DND-41 (cell line): ENCODE results near the gene ALG12.
A peak's percentile ranks its signal among the peaks of the same experiment; 100 is the strongest.

ENCODE experiments used
- ATAC-seq: fragments of 200-7000 bp; cut with Tn5 transposase; 3 replicates; pipeline ENCODE4 v1.9.1; 2021; ENCODE audit warnings: low read depth; ENCODE audit not compliant: insufficient read depth
- DNase-seq: peaks from one replicate; pipeline ENCODE4 v3.0.0-alpha.2; 2020
- H2AFZ ChIP-seq: 2 replicates; pipeline ENCODE4 v1.6.0; 2012; ENCODE audit warnings: low read depth, low read length
- H3K27ac ChIP-seq: 2 replicates; pipeline ENCODE4 v1.5.1; 2012; ENCODE audit warnings: low read length, inconsistent platforms
- H3K27me3 ChIP-seq: fragments of 200-600 bp; sonication (generic); 2 replicates; pipeline ENCODE4 v1.6.0; 2012; ENCODE audit warnings: low read length, mild to moderate bottlenecking, inconsistent platforms; ENCODE audit not compliant: insufficient read depth, poor library complexity
- H3K36me3 ChIP-seq: 2 replicates; pipeline ENCODE4 v1.5.1; 2012; ENCODE audit warnings: low read length, inconsistent platforms; ENCODE audit not compliant: insufficient read depth
- H3K4me1 ChIP-seq: 2 replicates; pipeline ENCODE4 v1.5.1; 2012; ENCODE audit warnings: mild to moderate bottlenecking, low read length; ENCODE audit not compliant: insufficient read depth
- H3K4me2 ChIP-seq: 2 replicates; pipeline ENCODE4 v1.6.0; 2012; ENCODE audit warnings: mild to moderate bottlenecking, moderate library complexity, low read length, inconsistent platforms; ENCODE audit not compliant: insufficient read depth
- H3K4me3 ChIP-seq, 2 experiments: fragments of 200-600 bp in 1 of 2; shearing (Covaris generic) in 1 of 2; 2 replicates each; pipeline ENCODE4 v1.5.1; 2012 to 2016; ENCODE audit warnings: inconsistent platforms in 2 of 2, low read length in 2 of 2, mild to moderate bottlenecking in 2 of 2, low read depth in 1 of 2, moderate library complexity in 1 of 2
- H3K79me2 ChIP-seq: 2 replicates; pipeline ENCODE4 v1.6.0; 2012; ENCODE audit warnings: low read length, inconsistent platforms; ENCODE audit not compliant: insufficient read depth
- H3K9ac ChIP-seq: 2 replicates; pipeline ENCODE4 v1.6.0; 2012; ENCODE audit warnings: low read depth, mild to moderate bottlenecking, inconsistent platforms, low read length, moderate library complexity
- H3K9me3 ChIP-seq: 2 replicates; pipeline ENCODE4 v1.5.1; 2012; ENCODE audit warnings: low read length, moderate library complexity, mild to moderate bottlenecking, inconsistent platforms; ENCODE audit not compliant: insufficient read depth, severe bottlenecking
- H4K20me1 ChIP-seq: 2 replicates; pipeline ENCODE4 v1.6.0; 2012; ENCODE audit warnings: low read length; ENCODE audit not compliant: insufficient read depth
- CTCF ChIP-seq: IDR thresholded peaks from 2 replicates; pipeline ENCODE4 v1.5.1; 2012; ENCODE audit warnings: borderline replicate concordance, low read length, moderate library complexity, mild to moderate bottlenecking; ENCODE audit not compliant: poor library complexity, severe bottlenecking; ENCODE audit errors: extremely low read depth
- EZH2 ChIP-seq: IDR thresholded peaks from 3 replicates; pipeline ENCODE4 v1.6.1; 2012; ENCODE audit warnings: borderline replicate concordance, low read depth, mild to moderate bottlenecking, moderate library complexity, low read length, inconsistent platforms; ENCODE audit not compliant: severe bottlenecking

ALG12 gene

GRCh38 chr22:49920859-49921258 is 2.6 kb upstream of the ALG12 start:
- peaks cover 13% of the 10 kb centered on the region for H3K36me3 ChIP-seq
- H3K27me3 ChIP-seq: no peaks in the 10 kb centered on the region
- DNase-seq (no peak), ATAC-seq (no peak)
- no peak for TF ChIP-seq CTCF
- no peak for TF ChIP-seq EZH2
- no peaks in the 10 kb centered on the region; the same call in 1 of the 2 replicates for H4K20me1 ChIP-seq
- H3K27ac ChIP-seq: no peak overlapping the region
- no peak overlapping the region for H3K4me3 ChIP-seq
- H3K79me2 ChIP-seq: peaks cover 21% of the 10 kb centered on the region
- H3K4me1 ChIP-seq: peaks cover 35% of the 10 kb centered on the region
- no peaks in the 10 kb centered on the region for H3K9me3 ChIP-seq
- no peak overlapping the region for H3K9ac ChIP-seq
- H2AFZ ChIP-seq: no peak overlapping the region
- H3K4me2 ChIP-seq: no peak overlapping the region

- Histone ChIP-seq H3K4me2 (peak overlapping the region; percentile 97), H3K4me1 (peaks cover 24% of the 10 kb centered on the region), H3K36me3 (peaks cover 14% of the 10 kb centered on the region), H3K27ac (peak overlapping the region; percentile 48), H3K27me3 (no peaks in the 10 kb centered on the region), H2AFZ (peak overlapping the region; percentile 72), H3K79me2 (peaks cover 29% of the 10 kb centered on the region), H4K20me1 (peaks cover 2% of the 10 kb centered on the region), H3K9ac (peak overlapping the region; percentile 84), H3K4me3 (peak overlapping the region; percentile 28 to 80; a peak in 3 of 4 replicates), H3K9me3 (no peaks in the 10 kb centered on the region)
- TF ChIP-seq CTCF (no peak), EZH2 (no peak)
- DNase-seq (no peak), ATAC-seq (no peak)
Observed at GRCh38 chr22:49918911-49919881, 958 bp upstream of the ALG12 start.

GRCh38 chr22:49916831-49917230 is 1.4 kb downstream of the ALG12 start:
- no peak overlapping the region; the same call in 1 of the 2 replicates for H3K27ac ChIP-seq
- peaks cover 24% of the 10 kb centered on the region for H3K4me1 ChIP-seq
- peaks cover 37% of the 10 kb centered on the region for H3K36me3 ChIP-seq
- H4K20me1 ChIP-seq: peaks cover 9% of the 10 kb centered on the region
- H3K27me3 ChIP-seq: no peaks in the 10 kb centered on the region
- H2AFZ ChIP-seq: no peak overlapping the region
- H3K4me2 ChIP-seq: peak overlapping the region; percentile 79
- no peak for TF ChIP-seq CTCF
- TF ChIP-seq EZH2: no peak
- peak overlapping the region; percentile 84 for H3K9ac ChIP-seq
- H3K79me2 ChIP-seq: peaks cover 29% of the 10 kb centered on the region
- DNase-seq (no peak), ATAC-seq (no peak)
- H3K4me3 ChIP-seq: peak overlapping the region in 1 of 2 experiments; percentile 80; a peak in 2 of 4 replicates
- H3K9me3 ChIP-seq: no peaks in the 10 kb centered on the region
